Mesothelial cell of epicardium (in vitro differentiated cells): Measurements from ENCODE around the gene CYB5R2. TPM values are rescaled to one million over a fixed set of nuclear protein-coding genes. Genes with fewer than 3 reads are reported as not detected.
"Not testable (repeated sequence)": the region's sequence is repeated elsewhere in the genome, so short reads cannot be mapped to it uniquely, and the experiment has no call there.

Experiments
- DNase-seq, 2 experiments: peaks; one replicate each; pipeline ENCODE4 v3.0.0; 2021; ENCODE audit warnings: low spot score in 2 of 2; ENCODE audit not compliant: unreplicated experiment in 2 of 2
- H3K27ac Mint-ChIP-seq: 2 replicates; pipeline ENCODE4 v1.8.0; 2021; ENCODE audit warnings: mixed read lengths
- H3K27me3 Mint-ChIP-seq: 2 replicates; pipeline ENCODE4 v1.8.0; 2021; ENCODE audit warnings: low read depth, mixed read lengths
- H3K36me3 Mint-ChIP-seq: 2 replicates; pipeline ENCODE4 v1.8.0; 2021; ENCODE audit warnings: mixed read lengths
- H3K4me1 Mint-ChIP-seq: 2 replicates; pipeline ENCODE4 v1.8.0; 2021; ENCODE audit warnings: mixed read lengths
- H3K4me3 Mint-ChIP-seq: 2 replicates; pipeline ENCODE4 v1.8.0; 2021; ENCODE audit warnings: mild to moderate bottlenecking, moderate library complexity, mixed read lengths
- H3K9me3 Mint-ChIP-seq: 2 replicates; pipeline ENCODE4 v1.8.0; 2021; ENCODE audit warnings: mixed read lengths
- CTCF ChIP-seq: fragments of 200-600 bp; sonication (generic); IDR thresholded peaks from one replicate; pipeline ENCODE4 v1.5.0; 2021; ENCODE audit warnings: antibody characterized with exemption; ENCODE audit not compliant: unreplicated experiment
- total RNA-seq: library from RNA; stranded (reverse); gene quantifications from 3 replicates; pipeline ENCODE4 v1.2.1, GENCODE V29; 2021

Gene CYB5R2
- total RNA-seq, 1 donor from 2014 or later = 74.4 TPM

GRCh38 chr11:7666292-7666866, 6.9 kb downstream of the CYB5R2 start:
- H3K36me3 Mint-ChIP-seq = peaks cover 45% of the 10 kb centered on the region

GRCh38 chr11:7665473-7666291, 7.6 kb downstream of the CYB5R2 start:
- peak in 1 of 2 experiments; percentile 85 for DNase-seq
- peak overlapping the region; percentile 73 for H3K27ac Mint-ChIP-seq
- peak; percentile 81 for TF ChIP-seq CTCF
- H3K4me1 Mint-ChIP-seq = peaks cover 8% of the 10 kb centered on the region
- peaks cover 51% of the 10 kb centered on the region for H3K36me3 Mint-ChIP-seq
- no peak overlapping the region for H3K4me3 Mint-ChIP-seq
- peaks cover 4% of the 10 kb centered on the region for H3K9me3 Mint-ChIP-seq
- H3K27me3 Mint-ChIP-seq = no peaks in the 10 kb centered on the region

More at GRCh38 chr11:7666292-7666866, 6.9 kb downstream of the CYB5R2 start:
- no peak for TF ChIP-seq CTCF
- Mint-ChIP-seq H3K27me3 (no peaks in the 10 kb centered on the region), H3K9me3 (peaks cover 4% of the 10 kb centered on the region), H3K4me1 (peaks cover 15% of the 10 kb centered on the region), H3K4me3 (no peak overlapping the region), H3K27ac (peak overlapping the region; percentile 73)
- DNase-seq = no peak

- Mint-ChIP-seq H3K27me3 (no peaks in the 10 kb centered on the region), H3K4me3 (no peak overlapping the region), H3K36me3 (peaks cover 51% of the 10 kb centered on the region), H3K4me1 (peaks cover 4% of the 10 kb centered on the region), H3K27ac (no peak overlapping the region), H3K9me3 (peaks cover 4% of the 10 kb centered on the region)
- DNase-seq = no peak
- TF ChIP-seq CTCF = no peak
These were observed 8.4 kb downstream of the CYB5R2 start for GRCh38 chr11:7664867-7665266.

GRCh38 chr11:7663531-7663930, 9.8 kb downstream of the CYB5R2 start:
- H3K9me3 Mint-ChIP-seq, H3K4me1 Mint-ChIP-seq, H3K27ac Mint-ChIP-seq, H3K27me3 Mint-ChIP-seq, DNase-seq, H3K4me3 Mint-ChIP-seq: not testable (repeated sequence)
- H3K36me3 Mint-ChIP-seq = peaks cover 44% of the 10 kb centered on the region

GRCh38 chr11:7657306-7658025, 15.8 kb downstream of the CYB5R2 start:
- Mint-ChIP-seq H3K4me1 (peaks cover 6% of the 10 kb centered on the region), H3K9me3 (no peaks in the 10 kb centered on the region), H3K36me3 (peaks cover 23% of the 10 kb centered on the region), H3K27me3 (no peaks in the 10 kb centered on the region), H3K27ac (peak overlapping the region; percentile 23), H3K4me3 (no peak overlapping the region)
- DNase-seq = no peak
- peak; percentile 25 for TF ChIP-seq CTCF

- DNase-seq = no peak
- Mint-ChIP-seq H3K4me3 (no peak overlapping the region), H3K9me3 (no peaks in the 10 kb centered on the region), H3K4me1 (peaks cover 6% of the 10 kb centered on the region), H3K27ac (peak overlapping the region; percentile 9), H3K36me3 (peaks cover 27% of the 10 kb centered on the region), H3K27me3 (no peaks in the 10 kb centered on the region)
- TF ChIP-seq CTCF = no peak
These were observed 16.6 kb downstream of the CYB5R2 start for GRCh38 chr11:7656704-7657103.
